H9 (cell line): ENCODE measurements around the gene KIT. TPM values are rescaled to one million over a fixed set of nuclear protein-coding genes. Genes with fewer than 3 reads are reported as not detected.

Experiments used
- DNase-seq: peaks from one replicate; pipeline ENCODE4 v3.0.0-alpha.2; 2017
- H2AFZ ChIP-seq: one replicate; pipeline ENCODE4 v1.6.1; 2013; ENCODE audit warnings: mild to moderate bottlenecking, low read length, control low read depth, moderate library complexity
- H2AK5ac ChIP-seq: 2 replicates; pipeline ENCODE4 v1.6.1; 2013; ENCODE audit warnings: low read length, control low read depth, mixed read lengths; ENCODE audit not compliant: insufficient read length
- H2BK120ac ChIP-seq: one replicate; pipeline ENCODE4 v1.6.1; 2013; ENCODE audit warnings: low read depth, mild to moderate bottlenecking, low read length, control low read depth, inconsistent platforms; ENCODE audit not compliant: poor library complexity, severe bottlenecking
- H2BK12ac ChIP-seq: 2 replicates; pipeline ENCODE4 v1.6.1; 2013; ENCODE audit warnings: low read length, control low read depth, mixed read lengths, low read depth; ENCODE audit not compliant: insufficient read length
- H2BK15ac ChIP-seq: 2 replicates; pipeline ENCODE4 v1.6.1; 2013; ENCODE audit warnings: low read depth, low read length, control low read depth
- H2BK20ac ChIP-seq: one replicate; pipeline ENCODE4 v1.6.1; 2013; ENCODE audit warnings: low read depth, mild to moderate bottlenecking, low read length, control low read depth, inconsistent platforms; ENCODE audit not compliant: poor library complexity, severe bottlenecking
- H2BK5ac ChIP-seq: 2 replicates; pipeline ENCODE4 v1.6.1; 2013; ENCODE audit warnings: low read length, control low read depth, mixed read lengths; ENCODE audit not compliant: insufficient read length
- H3K14ac ChIP-seq: 2 replicates; pipeline ENCODE4 v1.6.1; 2013; ENCODE audit warnings: low read length, control low read depth; ENCODE audit not compliant: insufficient read depth
- H3K18ac ChIP-seq: 2 replicates; pipeline ENCODE4 v1.6.1; 2013; ENCODE audit warnings: low read depth, mild to moderate bottlenecking, mixed read lengths, low read length, control low read depth; ENCODE audit not compliant: insufficient read length
- H3K23ac ChIP-seq: 2 replicates; pipeline ENCODE4 v1.6.1; 2013; ENCODE audit warnings: low read length, control low read depth, mixed read lengths, low read depth; ENCODE audit not compliant: insufficient read length
- H3K23me2 ChIP-seq: 2 replicates; pipeline ENCODE4 v1.6.1; 2013; ENCODE audit warnings: low read depth, mild to moderate bottlenecking, mixed read lengths, low read length, control low read depth; ENCODE audit not compliant: insufficient read length, poor library complexity, severe bottlenecking
- H3K27ac ChIP-seq: 2 replicates; pipeline ENCODE4 v1.5.1; 2013; ENCODE audit warnings: low read length, control low read depth, mixed read lengths, low read depth; ENCODE audit not compliant: insufficient read length
- H3K27me3 ChIP-seq: 2 replicates; pipeline ENCODE4 v1.6.1; 2013; ENCODE audit warnings: low read length, control low read depth, inconsistent platforms; ENCODE audit not compliant: insufficient read depth
- H3K4ac ChIP-seq: 2 replicates; pipeline ENCODE4 v1.6.1; 2013; ENCODE audit warnings: low read depth, mild to moderate bottlenecking, control low read depth, inconsistent platforms, low read length, moderate library complexity
- H3K4me1 ChIP-seq: 2 replicates; pipeline ENCODE4 v1.6.1; 2013; ENCODE audit warnings: low read length, control low read depth, inconsistent platforms; ENCODE audit not compliant: insufficient read depth
- H3K4me2 ChIP-seq: 2 replicates; pipeline ENCODE4 v1.6.1; 2013; ENCODE audit warnings: low read length, control low read depth, mixed read lengths; ENCODE audit not compliant: insufficient read length, insufficient read depth
- H3K56ac ChIP-seq: 2 replicates; pipeline ENCODE4 v1.6.1; 2013; ENCODE audit warnings: low read depth, mild to moderate bottlenecking, mixed read lengths, low read length, control low read depth; ENCODE audit not compliant: insufficient read length
- H3K79me1 ChIP-seq: 2 replicates; pipeline ENCODE4 v1.6.1; 2013; ENCODE audit warnings: low read depth, mild to moderate bottlenecking, moderate library complexity, low read length, control low read depth, inconsistent platforms; ENCODE audit not compliant: insufficient read depth, poor library complexity, severe bottlenecking
- H3K79me2 ChIP-seq: 2 replicates; pipeline ENCODE4 v1.6.1; 2013; ENCODE audit warnings: low read length, control low read depth, inconsistent platforms; ENCODE audit not compliant: insufficient read depth
- H3K9ac ChIP-seq: 2 replicates; pipeline ENCODE4 v1.6.1; 2013; ENCODE audit warnings: low read length, control low read depth, mixed read lengths; ENCODE audit not compliant: insufficient read length; ENCODE audit errors: extremely low read depth
- H3K9me3 ChIP-seq: one replicate; pipeline ENCODE4 v1.6.1; 2013; ENCODE audit warnings: low read depth, low read length, inconsistent platforms; ENCODE audit not compliant: control insufficient read depth
- H3T11ph ChIP-seq: one replicate; pipeline ENCODE4 v1.6.1; 2013; ENCODE audit warnings: mild to moderate bottlenecking, low read length, control low read depth, inconsistent platforms
- H4K20me1 ChIP-seq: one replicate; pipeline ENCODE4 v1.6.1; 2013; ENCODE audit not compliant: control insufficient read depth, insufficient read length, insufficient read depth
- H4K5ac ChIP-seq: 2 replicates; pipeline ENCODE4 v1.6.1; 2013; ENCODE audit warnings: low read depth, mild to moderate bottlenecking, mixed read lengths, low read length, control low read depth; ENCODE audit not compliant: insufficient read length
- H4K8ac ChIP-seq: replicated peaks from 2 replicates; pipeline ENCODE4 v1.6.1; 2013; ENCODE audit warnings: low read length, control low read depth, mixed read lengths, low read depth; ENCODE audit not compliant: insufficient read length
- H4K91ac ChIP-seq: 2 replicates; pipeline ENCODE4 v1.6.1; 2013; ENCODE audit warnings: low read depth, mild to moderate bottlenecking, moderate library complexity, mixed read lengths, low read length, control low read depth; ENCODE audit not compliant: insufficient read length
- H3K27ac Mint-ChIP-seq, 3 experiments: 2 replicates in 2 of 3; 3 replicates in 1 of 3; pipeline ENCODE4 v1.8.0; 2020 to 2021; ENCODE audit warnings: mixed read lengths in 3 of 3, mild to moderate bottlenecking in 1 of 3, moderate library complexity in 1 of 3
- H3K27me3 Mint-ChIP-seq: 2 replicates; pipeline ENCODE4 v1.8.0; 2021; ENCODE audit warnings: low read depth, mild to moderate bottlenecking, moderate library complexity, mixed read lengths
- H3K36me3 Mint-ChIP-seq, 3 experiments: 2 replicates in 2 of 3; 3 replicates in 1 of 3; pipeline ENCODE4 v1.8.0; 2020 to 2021; ENCODE audit warnings: low read depth in 3 of 3, mixed read lengths in 3 of 3; ENCODE audit not compliant: insufficient read depth in 1 of 3
- H3K4me1 Mint-ChIP-seq, 2 experiments: 2 replicates each; pipeline ENCODE4 v1.8.0; 2020; ENCODE audit warnings: mixed read lengths in 2 of 2
- H3K4me3 Mint-ChIP-seq, 2 experiments: 2 replicates in 1 of 2; 3 replicates in 1 of 2; pipeline ENCODE4 v1.8.0; 2020 to 2021; ENCODE audit warnings: mild to moderate bottlenecking in 2 of 2, mixed read lengths in 2 of 2, moderate library complexity in 1 of 2
- H3K9me3 Mint-ChIP-seq, 2 experiments: 2 replicates in 1 of 2; 3 replicates in 1 of 2; pipeline ENCODE4 v1.8.0; 2020; ENCODE audit warnings: mild to moderate bottlenecking in 2 of 2, mixed read lengths in 2 of 2, moderate library complexity in 1 of 2
- WGBS: extraction: QIAGEN DNeasy Blood & Tissue Kit; methylation state at CpG from one replicate; pipeline ENCODE4 v1.1.7; 2013; ENCODE audit warnings: missing lambda C conversion rate, low lambda C conversion rate, mixed read lengths; ENCODE audit not compliant: insufficient read length; ENCODE audit errors: extremely low coverage; 5-methylcytosine and 5-hydroxymethylcytosine counted together
- total RNA-seq: library from RNA; stranded (reverse); gene quantifications from 2 replicates; pipeline ENCODE4 v1.2.1, GENCODE V29; 2021
- TF ChIP-seq, protein P1 (sequence below): fragments of 200-600 bp; sonication (generic); conservative IDR thresholded peaks from 3 replicates; pipeline ENCODE4 v1.8.0; 2021; ENCODE audit warnings: antibody characterized with exemption, mild to moderate bottlenecking

KIT gene
- total RNA-seq, 1 experiment from 2014 or later: 6.7 TPM

DNA sequence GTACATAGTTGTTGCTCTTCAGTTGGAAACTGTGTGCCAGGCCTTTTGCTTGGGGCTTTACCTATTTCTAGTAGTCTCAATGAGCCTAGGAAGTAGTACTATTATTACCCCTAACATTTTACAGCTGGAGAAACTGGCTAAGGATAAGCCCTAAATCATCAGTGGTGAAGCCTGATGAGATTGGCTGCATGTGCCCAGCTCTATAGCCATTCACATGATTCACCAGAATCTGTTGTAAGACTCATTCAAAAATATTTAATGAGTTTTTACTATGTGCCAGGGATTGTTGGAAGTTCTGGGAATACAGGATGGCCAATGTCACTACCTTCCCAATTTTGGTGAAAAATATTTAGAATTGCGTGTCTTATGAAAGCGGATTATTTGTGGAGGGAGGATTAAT lies 2.8 kb downstream of the KIT start:
- no peak overlapping the region for H2AFZ ChIP-seq
- no peak overlapping the region for H3K23ac ChIP-seq
- no peak overlapping the region for H2BK120ac ChIP-seq
- TF ChIP-seq, protein P1, sequence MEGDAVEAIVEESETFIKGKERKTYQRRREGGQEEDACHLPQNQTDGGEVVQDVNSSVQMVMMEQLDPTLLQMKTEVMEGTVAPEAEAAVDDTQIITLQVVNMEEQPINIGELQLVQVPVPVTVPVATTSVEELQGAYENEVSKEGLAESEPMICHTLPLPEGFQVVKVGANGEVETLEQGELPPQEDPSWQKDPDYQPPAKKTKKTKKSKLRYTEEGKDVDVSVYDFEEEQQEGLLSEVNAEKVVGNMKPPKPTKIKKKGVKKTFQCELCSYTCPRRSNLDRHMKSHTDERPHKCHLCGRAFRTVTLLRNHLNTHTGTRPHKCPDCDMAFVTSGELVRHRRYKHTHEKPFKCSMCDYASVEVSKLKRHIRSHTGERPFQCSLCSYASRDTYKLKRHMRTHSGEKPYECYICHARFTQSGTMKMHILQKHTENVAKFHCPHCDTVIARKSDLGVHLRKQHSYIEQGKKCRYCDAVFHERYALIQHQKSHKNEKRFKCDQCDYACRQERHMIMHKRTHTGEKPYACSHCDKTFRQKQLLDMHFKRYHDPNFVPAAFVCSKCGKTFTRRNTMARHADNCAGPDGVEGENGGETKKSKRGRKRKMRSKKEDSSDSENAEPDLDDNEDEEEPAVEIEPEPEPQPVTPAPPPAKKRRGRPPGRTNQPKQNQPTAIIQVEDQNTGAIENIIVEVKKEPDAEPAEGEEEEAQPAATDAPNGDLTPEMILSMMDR: no peak
- peaks cover 21% of the 10 kb centered on the region for H3K23me2 ChIP-seq
- H3K4ac ChIP-seq: no peak overlapping the region
- no peaks in the 10 kb centered on the region for H4K20me1 ChIP-seq
- H4K91ac ChIP-seq: no peak overlapping the region
- no peak overlapping the region for H4K8ac ChIP-seq
- H3T11ph ChIP-seq: no peak overlapping the region
- no peak overlapping the region for H3K27ac Mint-ChIP-seq
- H3K14ac ChIP-seq: no peak overlapping the region
- H3K4me3 Mint-ChIP-seq: no peak overlapping the region
- H3K79me2 ChIP-seq: no peaks in the 10 kb centered on the region; the same call in 1 of the 2 replicates
- H3K18ac ChIP-seq: no peak overlapping the region
- peaks cover 20 to 39% of the 10 kb centered on the region in 2 experiments for H3K4me1 Mint-ChIP-seq
- no peak overlapping the region for H2BK20ac ChIP-seq
- H3K9ac ChIP-seq: no peak overlapping the region
- no peaks in the 10 kb centered on the region; a peak in 1 of 5 replicates for H3K9me3 Mint-ChIP-seq
- H2AK5ac ChIP-seq: no peak overlapping the region
- no peak overlapping the region for H2BK5ac ChIP-seq
- WGBS: 100% methylated on average over 2 of the region's 2 CpGs
- DNase-seq: no peak
- no peaks in the 10 kb centered on the region; a peak in 1 of 7 replicates for H3K36me3 Mint-ChIP-seq
- no peak overlapping the region for H4K5ac ChIP-seq
- H3K27me3 Mint-ChIP-seq: peaks cover 64% of the 10 kb centered on the region
- no peaks in the 10 kb centered on the region for H3K9me3 ChIP-seq
- no peak overlapping the region for H3K27ac ChIP-seq
- no peak overlapping the region for H3K56ac ChIP-seq
- no peak overlapping the region for H2BK12ac ChIP-seq
- H3K79me1 ChIP-seq: no peaks in the 10 kb centered on the region
- no peak overlapping the region for H2BK15ac ChIP-seq
- peaks cover 4% of the 10 kb centered on the region; the same call in 1 of the 2 replicates for H3K4me1 ChIP-seq
- no peak overlapping the region for H3K4me2 ChIP-seq
- H3K27me3 ChIP-seq: peaks cover 12% of the 10 kb centered on the region; the same call in 1 of the 2 replicates
